ENCODE results near the gene TMEM63C. TPM values are rescaled to one million over a fixed set of nuclear protein-coding genes. Genes with fewer than 3 reads are reported as not detected.

The TMEM63C gene
- total RNA-seq, 4 donors from 2014 or later, result 0.98 to 1.9 TPM; not detected in 2

- Histone ChIP-seq H3K4me1 (no peaks in the 10 kb centered on the region), H3K27ac (no peak overlapping the region), H3K9me3 (no peaks in the 10 kb centered on the region), H3K36me3 (no peaks in the 10 kb centered on the region), H3K27me3 (peaks cover 0 to 13% of the 10 kb centered on the region in 2 donors), H3K4me3 (no peak overlapping the region)
- TF ChIP-seq POLR2A (IDR thresholded peaks at IDR 0.05), result no peak
- no peak for TF ChIP-seq CTCF (IDR thresholded peaks at IDR 0.05)
- intact Hi-C loops (cut with DNase I; ENCODE audit: low total_unique reads), result no loop called here
- no peak for DNase-seq
Measured at GRCh38 chr14:77183896-77184295, 2.3 kb downstream of the TMEM63C start.

DNA sequence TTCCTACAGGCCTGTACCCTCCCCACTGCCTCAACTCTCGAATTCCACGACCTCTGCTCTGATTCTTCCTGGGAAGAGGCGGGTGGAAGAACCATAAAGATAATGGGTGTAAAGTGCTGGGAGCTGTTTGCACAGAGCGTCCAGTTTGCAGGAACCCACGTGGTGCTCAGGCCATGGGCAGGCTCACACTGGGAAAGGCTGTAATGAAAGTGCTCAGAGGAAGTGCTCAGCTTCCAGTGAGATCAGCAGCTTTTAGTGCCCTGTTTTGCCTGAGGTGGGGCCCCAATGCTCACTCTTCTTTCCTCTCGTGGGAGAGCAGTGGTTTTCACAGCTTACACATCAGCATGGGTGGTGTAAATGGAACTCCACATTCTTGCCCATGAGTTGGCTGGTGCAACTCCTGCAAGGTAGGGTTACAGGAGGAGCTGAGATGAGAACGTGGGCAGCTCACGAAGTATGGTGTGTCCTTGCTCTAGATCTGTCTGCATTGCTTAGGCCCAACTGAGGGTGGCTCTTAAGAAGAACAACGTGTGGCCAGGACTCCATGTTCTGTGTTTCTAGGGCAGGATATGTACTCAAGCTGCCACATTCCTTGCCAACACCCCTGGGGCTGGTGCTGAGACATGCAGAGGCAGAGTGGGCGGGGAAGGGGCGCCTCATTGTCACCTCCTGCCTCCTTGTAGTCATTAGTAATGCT, 2.9 kb downstream of the TMEM63C start:
- no peak for TF ChIP-seq POLR2A (IDR thresholded peaks at IDR 0.05)
- no peak for TF ChIP-seq CTCF (IDR thresholded peaks at IDR 0.05)
- no peaks in the 10 kb centered on the region for H3K4me1 ChIP-seq
- H3K27me3 ChIP-seq, result peaks cover 0 to 13% of the 10 kb centered on the region in 2 donors
- intact Hi-C loops (cut with DNase I; ENCODE audit: low total_unique reads), result no loop called here
- no peak overlapping the region for H3K4me3 ChIP-seq
- no peak for DNase-seq
- H3K27ac ChIP-seq, result no peak overlapping the region
- no peaks in the 10 kb centered on the region for H3K36me3 ChIP-seq
- H3K9me3 ChIP-seq, result no peaks in the 10 kb centered on the region

- no peak for TF ChIP-seq POLR2A (IDR thresholded peaks at IDR 0.05)
- no peak for TF ChIP-seq CTCF (IDR thresholded peaks at IDR 0.05)
- no peak for DNase-seq
- H3K4me3 ChIP-seq, result no peak overlapping the region
- H3K4me1 ChIP-seq, result no peaks in the 10 kb centered on the region
- peaks cover 0 to 13% of the 10 kb centered on the region in 2 donors for H3K27me3 ChIP-seq
- no peaks in the 10 kb centered on the region for H3K9me3 ChIP-seq
- intact Hi-C loops (cut with DNase I; ENCODE audit: low total_unique reads), result no loop called here
- no peak overlapping the region for H3K27ac ChIP-seq
- no peaks in the 10 kb centered on the region for H3K36me3 ChIP-seq
Measured at GRCh38 chr14:77185093-77185465, 3.5 kb downstream of the TMEM63C start.

- no peak overlapping the region for H3K27ac ChIP-seq
- intact Hi-C loops (cut with DNase I; ENCODE audit: low total_unique reads), result no loop called here
- no peak overlapping the region for H3K4me3 ChIP-seq
- no peak for TF ChIP-seq CTCF (IDR thresholded peaks at IDR 0.05)
- TF ChIP-seq POLR2A (IDR thresholded peaks at IDR 0.05), result no peak
- H3K4me1 ChIP-seq, result no peaks in the 10 kb centered on the region
- peaks cover 0 to 10% of the 10 kb centered on the region in 2 donors for H3K27me3 ChIP-seq
- H3K9me3 ChIP-seq, result no peaks in the 10 kb centered on the region
- no peak for DNase-seq
- H3K36me3 ChIP-seq, result no peaks in the 10 kb centered on the region
Measured at GRCh38 chr14:77186911-77187648, 5.5 kb downstream of the TMEM63C start.

- H3K27ac ChIP-seq, result no peak overlapping the region
- peaks cover 0 to 5% of the 10 kb centered on the region in 2 donors for H3K27me3 ChIP-seq
- no peaks in the 10 kb centered on the region for H3K9me3 ChIP-seq
- no peaks in the 10 kb centered on the region for H3K4me1 ChIP-seq
- no peak overlapping the region for H3K4me3 ChIP-seq
- TF ChIP-seq CTCF (IDR thresholded peaks at IDR 0.05), result no peak
- no peaks in the 10 kb centered on the region for H3K36me3 ChIP-seq
- no peak for DNase-seq
- intact Hi-C loops (cut with DNase I; ENCODE audit: low total_unique reads), result no loop called here
Measured at GRCh38 chr14:77187649-77188012, 6.0 kb downstream of the TMEM63C start.
